ENCODE results near the gene PRIM2. TPM values are rescaled to one million over a fixed set of nuclear protein-coding genes. Genes with fewer than 3 reads are reported as not detected.

Gene PRIM2
- total RNA-seq, 1 experiment from 2014 or later: 30.7 TPM

- intact Hi-C loops (cut with micrococcal nuclease; ENCODE audit: unreplicated experiment) (loop anchor here (1.0 to 5.0 kb wide), 4 partner anchors 48 to 414 kb away; partner anchors contain the start of gene BEND6), in situ Hi-C loops (cut with HindIII; ENCODE audit: low pct_unique_long_range_greater_than_20kb, low sequenced_read_pairs) (no loop called here)
- Histone ChIP-seq H3K9me3 (ENCODE audit: control insufficient read depth, insufficient read depth, low read depth, low read length) (no peaks in the 10 kb centered on the region), H3K4me3 (ENCODE audit: low read depth in 2 of 2, low read length in 2 of 2) (peak overlapping the region; percentile 77 to 91), H3K36me3 (ENCODE audit: control insufficient read depth, insufficient read depth, low read length) (peaks cover 21% of the 10 kb centered on the region), H3K27ac (ENCODE audit: low read length) (peak overlapping the region; percentile 94), H3K27me3 (ENCODE audit: control insufficient read depth, insufficient read depth, low read length) (no peaks in the 10 kb centered on the region), H3K4me1 (ENCODE audit: control insufficient read depth, insufficient read depth, low read length) (peaks cover 47% of the 10 kb centered on the region)
- ChIA-PET CTCF (interaction anchor here (0.6 to 1.2 kb wide), 7 partner anchors 127 to 446 kb away, joined by 3 to 6 read pairs (median 5); partner anchors contain the start of gene BEND6), POLR2A (interaction anchor here (0.7 kb wide), 1 partner anchor 482 kb away, joined by 4 read pairs; no protein-coding TSS in a partner anchor)
- no TSS peak for BruUV-seq (replicated peaks)
- DNase-seq (ENCODE audit: low read depth, low spot score) (peak; percentile 92), ATAC-seq (peak; percentile 90)
- no peak for TF ChIP-seq POLR2AphosphoS5 (IDR thresholded peaks at IDR 0.05; ENCODE audit: low read depth, low read length)
- TF ChIP-seq, protein P1, sequence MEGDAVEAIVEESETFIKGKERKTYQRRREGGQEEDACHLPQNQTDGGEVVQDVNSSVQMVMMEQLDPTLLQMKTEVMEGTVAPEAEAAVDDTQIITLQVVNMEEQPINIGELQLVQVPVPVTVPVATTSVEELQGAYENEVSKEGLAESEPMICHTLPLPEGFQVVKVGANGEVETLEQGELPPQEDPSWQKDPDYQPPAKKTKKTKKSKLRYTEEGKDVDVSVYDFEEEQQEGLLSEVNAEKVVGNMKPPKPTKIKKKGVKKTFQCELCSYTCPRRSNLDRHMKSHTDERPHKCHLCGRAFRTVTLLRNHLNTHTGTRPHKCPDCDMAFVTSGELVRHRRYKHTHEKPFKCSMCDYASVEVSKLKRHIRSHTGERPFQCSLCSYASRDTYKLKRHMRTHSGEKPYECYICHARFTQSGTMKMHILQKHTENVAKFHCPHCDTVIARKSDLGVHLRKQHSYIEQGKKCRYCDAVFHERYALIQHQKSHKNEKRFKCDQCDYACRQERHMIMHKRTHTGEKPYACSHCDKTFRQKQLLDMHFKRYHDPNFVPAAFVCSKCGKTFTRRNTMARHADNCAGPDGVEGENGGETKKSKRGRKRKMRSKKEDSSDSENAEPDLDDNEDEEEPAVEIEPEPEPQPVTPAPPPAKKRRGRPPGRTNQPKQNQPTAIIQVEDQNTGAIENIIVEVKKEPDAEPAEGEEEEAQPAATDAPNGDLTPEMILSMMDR (IDR thresholded peaks at IDR 0.05): peak; percentile 94
- peak; percentile 86 for TF ChIP-seq TCF7L2 (IDR thresholded peaks at IDR 0.05; ENCODE audit: low read depth, low read length)
- TF ChIP-seq, protein P2, sequence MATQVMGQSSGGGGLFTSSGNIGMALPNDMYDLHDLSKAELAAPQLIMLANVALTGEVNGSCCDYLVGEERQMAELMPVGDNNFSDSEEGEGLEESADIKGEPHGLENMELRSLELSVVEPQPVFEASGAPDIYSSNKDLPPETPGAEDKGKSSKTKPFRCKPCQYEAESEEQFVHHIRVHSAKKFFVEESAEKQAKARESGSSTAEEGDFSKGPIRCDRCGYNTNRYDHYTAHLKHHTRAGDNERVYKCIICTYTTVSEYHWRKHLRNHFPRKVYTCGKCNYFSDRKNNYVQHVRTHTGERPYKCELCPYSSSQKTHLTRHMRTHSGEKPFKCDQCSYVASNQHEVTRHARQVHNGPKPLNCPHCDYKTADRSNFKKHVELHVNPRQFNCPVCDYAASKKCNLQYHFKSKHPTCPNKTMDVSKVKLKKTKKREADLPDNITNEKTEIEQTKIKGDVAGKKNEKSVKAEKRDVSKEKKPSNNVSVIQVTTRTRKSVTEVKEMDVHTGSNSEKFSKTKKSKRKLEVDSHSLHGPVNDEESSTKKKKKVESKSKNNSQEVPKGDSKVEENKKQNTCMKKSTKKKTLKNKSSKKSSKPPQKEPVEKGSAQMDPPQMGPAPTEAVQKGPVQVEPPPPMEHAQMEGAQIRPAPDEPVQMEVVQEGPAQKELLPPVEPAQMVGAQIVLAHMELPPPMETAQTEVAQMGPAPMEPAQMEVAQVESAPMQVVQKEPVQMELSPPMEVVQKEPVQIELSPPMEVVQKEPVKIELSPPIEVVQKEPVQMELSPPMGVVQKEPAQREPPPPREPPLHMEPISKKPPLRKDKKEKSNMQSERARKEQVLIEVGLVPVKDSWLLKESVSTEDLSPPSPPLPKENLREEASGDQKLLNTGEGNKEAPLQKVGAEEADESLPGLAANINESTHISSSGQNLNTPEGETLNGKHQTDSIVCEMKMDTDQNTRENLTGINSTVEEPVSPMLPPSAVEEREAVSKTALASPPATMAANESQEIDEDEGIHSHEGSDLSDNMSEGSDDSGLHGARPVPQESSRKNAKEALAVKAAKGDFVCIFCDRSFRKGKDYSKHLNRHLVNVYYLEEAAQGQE (IDR thresholded peaks at IDR 0.05; ENCODE audit: insufficient read depth in 1 of 2, low read depth in 2 of 2, low read length in 1 of 2): no peak
- no peak for TF ChIP-seq SIN3A (IDR thresholded peaks at IDR 0.05; ENCODE audit: borderline replicate concordance, insufficient read depth, low read depth, low read length)
These were observed 810 bp upstream of the PRIM2 start for GRCh38 chr6:57316581-57317059.

- DNase-seq (ENCODE audit: low read depth, low spot score): no peak
- intact Hi-C loops (cut with micrococcal nuclease; ENCODE audit: unreplicated experiment): no loop called here
- CTCF ChIA-PET: no interaction called here
- Histone ChIP-seq H3K27me3 (ENCODE audit: control insufficient read depth, insufficient read depth, low read length) (no peaks in the 10 kb centered on the region), H3K27ac (ENCODE audit: low read length) (no peak overlapping the region), H3K4me3 (ENCODE audit: low read depth in 2 of 2, low read length in 2 of 2) (no peak overlapping the region), H3K4me1 (ENCODE audit: control insufficient read depth, insufficient read depth, low read length) (no peaks in the 10 kb centered on the region), H3K9me3 (ENCODE audit: control insufficient read depth, insufficient read depth, low read depth, low read length) (peaks cover 6% of the 10 kb centered on the region; the same call in 1 of the 2 replicates), H3K36me3 (ENCODE audit: control insufficient read depth, insufficient read depth, low read length) (peaks cover 25% of the 10 kb centered on the region)
- BruUV-seq (replicated peaks): no TSS peak
- ATAC-seq: no peak
- POLR2A ChIA-PET: no interaction called here
- TF ChIP-seq, protein P1 (IDR thresholded peaks at IDR 0.05): peak; percentile 64; the same call in 1 of the 2 replicates
- TF ChIP-seq SIN3A (IDR thresholded peaks at IDR 0.05; ENCODE audit: borderline replicate concordance, insufficient read depth, low read depth, low read length): no peak
- in situ Hi-C loops (cut with HindIII; ENCODE audit: low pct_unique_long_range_greater_than_20kb, low sequenced_read_pairs): no loop called here
These were observed 7.1 kb downstream of the PRIM2 start for GRCh38 chr6:57324538-57324937.

Measured in Panc1 (cell line).